Smooth muscle cell (in vitro differentiated cells): ENCODE results near the gene JMJD7. TPM values are rescaled to one million over a fixed set of nuclear protein-coding genes. Genes with fewer than 3 reads are reported as not detected.
A peak's percentile ranks its signal among the peaks of the same experiment; 100 is the strongest.

Source experiments
- DNase-seq: peaks from one replicate; lab custom pipeline; 2025; ENCODE audit not compliant: unreplicated experiment; lab: John Stamatoyannopoulos, UW
- H2AFZ ChIP-seq: fragments of 200-600 bp; sonication (generic); 2 replicates; pipeline ENCODE4 v1.6.0; 2016; ENCODE audit warnings: antibody characterized with exemption, low read depth, mild to moderate bottlenecking
- H3F3A ChIP-seq: fragments of 200-600 bp; sonication (generic); 2 replicates; pipeline ENCODE4 v1.6.0; 2017; ENCODE audit warnings: antibody characterized with exemption, low read depth
- H3K27ac ChIP-seq: fragments of 200-600 bp; sonication (generic); 2 replicates; pipeline ENCODE4 v1.5.1; 2016; ENCODE audit warnings: low read depth, mild to moderate bottlenecking
- H3K27me3 ChIP-seq: fragments of 200-600 bp; sonication (generic); 2 replicates; pipeline ENCODE4 v1.6.1; 2016; ENCODE audit warnings: low read depth, mild to moderate bottlenecking
- H3K36me3 ChIP-seq: fragments of 200-600 bp; sonication (generic); 2 replicates; pipeline ENCODE4 v1.5.1; 2016; ENCODE audit warnings: low read depth
- H3K4me1 ChIP-seq: fragments of 200-600 bp; sonication (generic); 2 replicates; pipeline ENCODE4 v1.5.1; 2016; ENCODE audit warnings: low read depth
- H3K4me2 ChIP-seq: fragments of 200-600 bp; sonication (generic); 2 replicates; pipeline ENCODE4 v1.6.0; 2016; ENCODE audit warnings: mild to moderate bottlenecking
- H3K4me3 ChIP-seq: fragments of 200-600 bp; sonication (generic); 2 replicates; pipeline ENCODE4 v1.5.1; 2016; ENCODE audit warnings: mild to moderate bottlenecking
- H3K79me2 ChIP-seq: fragments of 200-600 bp; sonication (generic); 2 replicates; pipeline ENCODE4 v1.6.0; 2016; ENCODE audit warnings: low read depth, mild to moderate bottlenecking
- H3K9ac ChIP-seq: fragments of 200-600 bp; sonication (generic); 2 replicates; pipeline ENCODE4 v1.6.0; 2016; ENCODE audit warnings: low read depth
- H3K9me3 ChIP-seq: fragments of 200-600 bp; sonication (generic); replicated peaks from 2 replicates; pipeline ENCODE4 v1.5.1; 2016; ENCODE audit warnings: low read depth
- H4K20me1 ChIP-seq: fragments of 200-600 bp; sonication (generic); 2 replicates; pipeline ENCODE4 v1.6.0; 2016; ENCODE audit warnings: low read depth
- CTCF ChIP-seq: fragments of 200-600 bp; sonication (generic); IDR thresholded peaks from 2 replicates; pipeline ENCODE4 v1.5.1; 2017; ENCODE audit warnings: borderline replicate concordance, mild to moderate bottlenecking, antibody characterized with exemption; ENCODE audit not compliant: insufficient read depth, poor library complexity, severe bottlenecking
- WGBS: methylation state at CpG from one replicate; pipeline ENCODE4 v1.1.7; 2016; ENCODE audit warnings: low lambda C conversion rate; 5-methylcytosine and 5-hydroxymethylcytosine counted together
- polyA plus RNA-seq: library from polyadenylated mRNA; unstranded; fragments of >200 nt; fragmentation: Nextera tagmentation; extraction: Ambion mirVana; gene quantifications from 2 replicates; pipeline ENCODE4 v1.2.1, GENCODE V29; 2016
- total RNA-seq: library from RNA; depleted of rRNA; stranded (reverse); fragments of >200 nt; gene quantifications from 2 replicates; pipeline ENCODE4 v1.2.3, GENCODE V29; 2014

JMJD7 gene
- total and polyA plus RNA-seq, 2 experiments from 2014 or later, result 3.3 to 5.0 TPM

- H3K27me3 ChIP-seq, result no peaks in the 10 kb centered on the region
- H3F3A ChIP-seq, result no peaks in the 10 kb centered on the region
- H3K4me1 ChIP-seq, result peaks cover 22% of the 10 kb centered on the region
- no peak overlapping the region for H2AFZ ChIP-seq
- TF ChIP-seq CTCF, result no peak
- H3K79me2 ChIP-seq, result peaks cover 40% of the 10 kb centered on the region
- H3K9me3 ChIP-seq, result no peaks in the 10 kb centered on the region
- H4K20me1 ChIP-seq, result peaks cover 76% of the 10 kb centered on the region
- no peak overlapping the region for H3K4me3 ChIP-seq
- no peak overlapping the region for H3K27ac ChIP-seq
- WGBS, result 78% methylated on average over 3 of the region's 3 CpGs
- no peaks in the 10 kb centered on the region for H3K36me3 ChIP-seq
- no peak overlapping the region for H3K4me2 ChIP-seq
- no peak overlapping the region for H3K9ac ChIP-seq
- DNase-seq, result no peak
Observed at GRCh38 chr15:41788262-41788661, 39.6 kb upstream of the JMJD7 start.

- no peak overlapping the region for H2AFZ ChIP-seq
- peaks cover 32% of the 10 kb centered on the region for H3K79me2 ChIP-seq
- H3K36me3 ChIP-seq, result no peaks in the 10 kb centered on the region
- TF ChIP-seq CTCF, result no peak
- DNase-seq, result no peak
- no peaks in the 10 kb centered on the region for H3F3A ChIP-seq
- no peaks in the 10 kb centered on the region for H3K27me3 ChIP-seq
- H4K20me1 ChIP-seq, result peaks cover 82% of the 10 kb centered on the region
- no peak overlapping the region for H3K27ac ChIP-seq
- H3K4me2 ChIP-seq, result no peak overlapping the region
- peak overlapping the region; percentile 26 for H3K9ac ChIP-seq
- peaks cover 22% of the 10 kb centered on the region for H3K4me1 ChIP-seq
- no peaks in the 10 kb centered on the region for H3K9me3 ChIP-seq
- 30% methylated on average over 4 of the region's 4 CpGs for WGBS
- no peak overlapping the region for H3K4me3 ChIP-seq
Observed at GRCh38 chr15:41789236-41789635, 38.7 kb upstream of the JMJD7 start.

- peak overlapping the region; percentile 96 for H3K27ac ChIP-seq
- H3K9me3 ChIP-seq, result no peaks in the 10 kb centered on the region
- no peak overlapping the region for H3K9ac ChIP-seq
- no peaks in the 10 kb centered on the region for H3F3A ChIP-seq
- no peak overlapping the region for H3K4me3 ChIP-seq
- no peaks in the 10 kb centered on the region for H3K27me3 ChIP-seq
- H2AFZ ChIP-seq, result no peak overlapping the region
- peaks cover 87% of the 10 kb centered on the region for H4K20me1 ChIP-seq
- H3K36me3 ChIP-seq, result no peaks in the 10 kb centered on the region
- TF ChIP-seq CTCF, result no peak
- no peak for DNase-seq
- no peak overlapping the region for H3K4me2 ChIP-seq
- peaks cover 22% of the 10 kb centered on the region for H3K4me1 ChIP-seq
- peaks cover 32% of the 10 kb centered on the region for H3K79me2 ChIP-seq
Observed at GRCh38 chr15:41789662-41790061, 38.2 kb upstream of the JMJD7 start.

- Histone ChIP-seq H3F3A (no peaks in the 10 kb centered on the region), H2AFZ (no peak overlapping the region), H3K4me1 (peaks cover 22% of the 10 kb centered on the region), H3K4me3 (no peak overlapping the region), H3K27me3 (no peaks in the 10 kb centered on the region), H3K9ac (peak overlapping the region; percentile 41), H3K9me3 (no peaks in the 10 kb centered on the region), H3K27ac (peak overlapping the region; percentile 96), H3K79me2 (peaks cover 27% of the 10 kb centered on the region), H3K36me3 (no peaks in the 10 kb centered on the region), H4K20me1 (peaks cover 85% of the 10 kb centered on the region), H3K4me2 (peak overlapping the region; percentile 71)
- no peak for TF ChIP-seq CTCF
- DNase-seq, result no peak
- WGBS, result 80% methylated on average over 3 of the region's 3 CpGs
Observed at GRCh38 chr15:41790169-41790568, 37.7 kb upstream of the JMJD7 start.
